Ovary (tissue), 9 donors: ENCODE data around the gene NAV2. TPM values are rescaled to one million over a fixed set of nuclear protein-coding genes. Genes with fewer than 3 reads are reported as not detected.

Experiments
- DNase-seq, 5 donors: peaks; one replicate each; pipeline ENCODE4 v3.0.0-alpha.2; 2019 to 2020
- H3K27ac ChIP-seq, 2 donors: fragments of 200-600 bp; one replicate each; pipeline versions ENCODE4 v1.5.1 to v1.8.0; 2019 to 2022
- H3K27me3 ChIP-seq: fragments of 200-600 bp; one replicate; pipeline ENCODE4 v1.8.0; 2022
- H3K36me3 ChIP-seq: fragments of 200-600 bp; sonication (generic); one replicate; pipeline ENCODE4 v1.5.1; 2019
- H3K4me1 ChIP-seq: one replicate; pipeline ENCODE4 v1.8.1; 2013; ENCODE audit warnings: mild to moderate bottlenecking, moderate library complexity; ENCODE audit not compliant: insufficient read depth
- H3K4me3 ChIP-seq: fragments of 200-600 bp; sonication (generic); one replicate; pipeline ENCODE4 v1.5.1; 2017
- H3K9me3 ChIP-seq, 2 donors: fragments of 200-600 bp in 1 of 2; sonication (generic) in 1 of 2; one replicate each; pipeline versions ENCODE4 v1.5.1 to v1.8.1; 2013 to 2019; ENCODE audit warnings: mild to moderate bottlenecking in 1 of 2, moderate library complexity in 1 of 2
- EP300 ChIP-seq: sonication (generic); formaldehyde crosslinking; IDR thresholded peaks from one replicate; pipeline ENCODE4 v1.6.1; 2017; ENCODE audit warnings: antibody characterized with exemption
- POLR2A ChIP-seq: fragments of 450-650 bp; IDR thresholded peaks from one replicate; pipeline ENCODE4 v1.6.1; 2017; ENCODE audit warnings: antibody characterized with exemption, mild to moderate bottlenecking, moderate library complexity
- WGBS, 3 donors: extraction: QIAGEN DNeasy Blood & Tissue Kit in 1 of 3; methylation state at CpG; one replicate each; pipeline versions ENCODE4 v1.1.5 to v1.1.7; 2013 to 2017; 5-methylcytosine and 5-hydroxymethylcytosine counted together
- intact Hi-C, 4 donors: fragments of 100-400 bp; cut with DNase I; formaldehyde crosslinking; loops; one replicate each; pipeline versions ENCODE4 v1.11.0 to v1.15.1; 2022 to 2023
- polyA plus RNA-seq, 2 donors: library from polyadenylated mRNA; stranded (reverse); fragments of 200-250 nt in 1 of 2; fragments of 350-450 nt in 1 of 2; fragmentation: Illumina TruSeq in 1 of 2; extraction: RNeasy Lipid Tissue Mini Kit (QIAGEN cat#74804) in 1 of 2; gene quantifications; one replicate each; pipeline ENCODE4 v1.2.3, GENCODE V29; 2013 to 2014
- total RNA-seq, 7 donors: library from RNA; depleted of rRNA in 2 of 7; stranded (reverse); fragments of >200 nt in 2 of 7; fragmentation: NEBNext Ultra II Directional in 3 of 7; extraction: Animal tissue kit (Norgen Biotek cat#: 25700) in 3 of 7; gene quantifications; one replicate each; pipeline versions ENCODE4 v1.1.0 to v1.2.4, GENCODE V29; 2016 to 2023
- TF ChIP-seq, protein P1 (sequence below), 3 donors: fragments of 450-650 bp in 2 of 3; fragments of 200-600 bp in 1 of 3; IDR thresholded peaks; one replicate each; pipeline versions ENCODE4 v1.5.1 to v1.8.0; 2016 to 2022; ENCODE audit warnings: antibody characterized with exemption in 3 of 3, mild to moderate bottlenecking in 1 of 3
- donor health status: DM: no; HTN: no; CAD: no; lungs with moderate emphysema.
- donor health status: DM: no; HTN: no; CAD: no.
- donor health status: Bipolar disorder and iron deficiency.
- donor health status: DM: yes; HTN: yes; CAD: no.
- donor health status: DM: no; HTN: no; CAD: no.
- donor health status: DM: yes; HTN: yes; CAD: no.

NAV2 gene
- total and polyA plus RNA-seq, 9 donors = 2.9 to 14.1 (median 7.8) TPM

DNA sequence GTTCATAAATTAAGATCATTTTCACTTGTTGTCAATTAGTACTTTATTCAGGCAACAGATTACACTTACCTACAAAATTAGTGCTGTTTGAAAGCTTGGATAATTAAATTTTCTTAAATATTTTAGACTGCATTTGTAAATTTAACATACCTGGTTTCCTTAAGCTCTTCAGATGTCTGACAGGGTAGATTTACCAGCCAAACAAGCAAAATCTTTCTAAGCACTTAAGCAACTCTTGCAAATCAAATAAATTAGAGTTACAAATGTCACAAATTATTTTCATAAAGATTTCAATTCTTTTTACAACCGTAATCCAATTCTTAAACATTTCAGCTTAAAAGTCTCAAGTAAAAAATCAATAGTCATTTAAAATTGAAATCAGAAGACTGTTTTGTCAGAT, 317.8 kb downstream of the NAV2 start:
- H3K27ac ChIP-seq = no peak overlapping the region
- no peaks in the 10 kb centered on the region for H3K36me3 ChIP-seq
- 67 to 77% (median 74%) methylated on average over 1 of the region's 1 CpG for WGBS, 3 donors
- no peak overlapping the region for H3K4me3 ChIP-seq
- no peaks in the 10 kb centered on the region for H3K27me3 ChIP-seq
- DNase-seq = no peak
- intact Hi-C loops = no loop called here
- peaks cover 9% of the 10 kb centered on the region for H3K4me1 ChIP-seq
- TF ChIP-seq, protein P1, sequence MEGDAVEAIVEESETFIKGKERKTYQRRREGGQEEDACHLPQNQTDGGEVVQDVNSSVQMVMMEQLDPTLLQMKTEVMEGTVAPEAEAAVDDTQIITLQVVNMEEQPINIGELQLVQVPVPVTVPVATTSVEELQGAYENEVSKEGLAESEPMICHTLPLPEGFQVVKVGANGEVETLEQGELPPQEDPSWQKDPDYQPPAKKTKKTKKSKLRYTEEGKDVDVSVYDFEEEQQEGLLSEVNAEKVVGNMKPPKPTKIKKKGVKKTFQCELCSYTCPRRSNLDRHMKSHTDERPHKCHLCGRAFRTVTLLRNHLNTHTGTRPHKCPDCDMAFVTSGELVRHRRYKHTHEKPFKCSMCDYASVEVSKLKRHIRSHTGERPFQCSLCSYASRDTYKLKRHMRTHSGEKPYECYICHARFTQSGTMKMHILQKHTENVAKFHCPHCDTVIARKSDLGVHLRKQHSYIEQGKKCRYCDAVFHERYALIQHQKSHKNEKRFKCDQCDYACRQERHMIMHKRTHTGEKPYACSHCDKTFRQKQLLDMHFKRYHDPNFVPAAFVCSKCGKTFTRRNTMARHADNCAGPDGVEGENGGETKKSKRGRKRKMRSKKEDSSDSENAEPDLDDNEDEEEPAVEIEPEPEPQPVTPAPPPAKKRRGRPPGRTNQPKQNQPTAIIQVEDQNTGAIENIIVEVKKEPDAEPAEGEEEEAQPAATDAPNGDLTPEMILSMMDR (IDR thresholded peaks at IDR 0.05) = no peak
- TF ChIP-seq POLR2A = no peak
- no peak for TF ChIP-seq EP300
- no peaks in the 10 kb centered on the region for H3K9me3 ChIP-seq

DNA sequence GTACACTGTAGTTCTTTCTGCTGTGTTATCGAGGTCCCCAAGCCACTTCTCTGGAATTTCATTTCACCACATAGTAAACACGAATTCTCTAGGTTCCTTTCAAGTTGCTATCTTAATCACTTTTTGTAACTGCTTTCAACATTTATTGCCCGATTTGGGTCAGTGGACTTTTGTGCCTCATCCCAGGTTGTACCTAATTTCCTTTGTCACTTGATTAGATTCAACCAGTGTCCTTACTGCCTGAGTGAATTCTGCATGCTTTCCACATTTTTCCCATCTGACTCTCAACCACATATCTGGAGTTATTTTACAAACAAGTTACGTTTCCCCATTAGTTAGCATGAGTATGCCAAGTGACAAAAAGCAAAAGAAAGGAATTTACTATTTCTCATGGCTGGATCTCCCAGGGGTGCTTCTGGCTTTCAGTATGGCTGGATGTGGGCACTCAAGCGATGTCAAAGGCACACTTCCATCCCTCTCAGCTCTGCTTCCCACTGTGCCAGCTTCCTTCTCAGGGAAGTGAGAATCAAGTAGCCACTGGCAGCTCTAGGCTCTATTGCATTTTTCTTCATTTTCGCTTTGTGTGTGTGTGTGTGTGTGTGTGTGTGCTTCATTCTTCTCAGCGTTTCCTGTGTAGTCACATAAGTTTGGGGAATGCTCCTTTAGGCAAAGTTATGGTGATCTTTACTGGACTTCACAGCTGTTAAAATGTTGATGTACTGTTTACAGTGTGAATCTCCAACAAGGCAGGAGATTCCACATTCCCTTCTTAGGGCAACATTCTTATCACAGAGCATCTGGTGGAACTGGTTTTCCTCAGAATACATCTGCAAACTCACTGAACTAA, 318.7 kb downstream of the NAV2 start:
- H3K36me3 ChIP-seq = no peaks in the 10 kb centered on the region

DNA sequence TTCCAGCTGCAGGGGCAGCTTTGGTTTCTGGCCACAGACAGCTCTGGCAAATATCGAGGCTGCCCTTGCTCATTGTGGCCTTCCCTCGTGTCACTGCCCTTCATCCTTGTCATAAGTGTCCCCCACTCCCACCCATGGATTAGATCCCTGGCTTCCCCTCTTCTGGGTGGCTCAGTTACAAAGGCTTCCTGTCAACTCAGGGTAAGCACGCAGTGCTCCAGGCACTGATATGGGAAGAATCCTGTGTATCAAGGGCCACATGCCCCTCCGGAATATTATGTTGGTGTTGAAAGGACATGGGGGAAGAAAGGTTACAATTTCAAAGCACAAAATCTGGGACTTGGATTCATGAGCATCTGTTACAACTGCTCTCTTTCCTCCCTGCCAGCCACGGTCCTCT, 319.5 kb downstream of the NAV2 start:
- TF ChIP-seq POLR2A = no peak
- TF ChIP-seq, protein P1 (IDR thresholded peaks at IDR 0.05) = no peak
- no peak for TF ChIP-seq EP300
- no peak for DNase-seq
- H3K4me3 ChIP-seq = no peak overlapping the region
- H3K27ac ChIP-seq = no peak overlapping the region
- 59 to 79% (median 76%) methylated on average over 5 of the region's 5 CpGs for WGBS, 3 donors
- peaks cover 9% of the 10 kb centered on the region for H3K4me1 ChIP-seq
- no peaks in the 10 kb centered on the region for H3K27me3 ChIP-seq
- no peaks in the 10 kb centered on the region for H3K36me3 ChIP-seq
- intact Hi-C loops = no loop called here
- H3K9me3 ChIP-seq = no peaks in the 10 kb centered on the region

More for the DNA sequence above, 318.7 kb downstream of the NAV2 start:
- no peak for DNase-seq
- H3K27me3 ChIP-seq = no peaks in the 10 kb centered on the region
- intact Hi-C loops = no loop called here
- no peak overlapping the region for H3K27ac ChIP-seq
- peaks cover 9% of the 10 kb centered on the region for H3K4me1 ChIP-seq
- no peaks in the 10 kb centered on the region for H3K9me3 ChIP-seq
- H3K4me3 ChIP-seq = no peak overlapping the region
- WGBS, 3 donors = 25 to 39% (median 30%) methylated on average over 7 of the region's 7 CpGs
- TF ChIP-seq POLR2A = no peak
- no peak for TF ChIP-seq EP300
- TF ChIP-seq, protein P1 (IDR thresholded peaks at IDR 0.05) = no peak

DNA sequence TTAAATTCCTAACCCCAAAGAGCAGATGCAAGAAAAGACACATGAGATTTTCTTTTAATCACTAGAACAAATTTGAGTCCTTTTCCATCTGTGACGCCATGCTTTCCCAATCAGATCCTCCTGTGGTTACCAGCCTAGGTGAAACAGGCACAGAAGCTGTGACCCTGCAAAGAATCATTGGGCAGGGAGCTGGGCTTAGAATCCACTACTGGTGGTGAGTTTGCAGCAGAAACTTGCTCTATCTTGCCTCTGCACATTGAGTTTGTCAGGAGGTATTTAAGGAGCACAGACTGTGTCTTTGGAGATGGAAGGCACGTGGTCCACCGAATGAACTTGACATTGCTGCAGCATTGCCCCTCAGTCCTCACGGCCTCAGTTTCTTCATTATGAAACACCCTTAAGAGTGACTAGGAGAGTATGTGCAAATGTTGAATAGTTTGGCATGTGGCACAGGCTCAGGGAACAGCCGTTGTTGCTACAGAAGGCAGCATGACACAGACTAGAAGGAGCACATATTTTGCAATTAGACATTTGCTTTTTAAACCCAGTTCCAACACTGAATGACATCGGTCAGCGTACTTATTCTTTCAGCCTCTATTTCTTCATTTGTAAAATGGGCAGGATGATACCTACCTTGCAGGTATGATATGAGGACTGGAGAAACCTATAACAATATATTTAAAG, 320.1 kb downstream of the NAV2 start:
- intact Hi-C loops = no loop called here
- Histone ChIP-seq H3K27me3 (no peaks in the 10 kb centered on the region), H3K27ac (no peak overlapping the region), H3K9me3 (no peaks in the 10 kb centered on the region), H3K4me3 (no peak overlapping the region), H3K36me3 (no peaks in the 10 kb centered on the region), H3K4me1 (peaks cover 9% of the 10 kb centered on the region)
- no peak for DNase-seq
- TF ChIP-seq POLR2A = no peak
- no peak for TF ChIP-seq EP300
- TF ChIP-seq, protein P1 (IDR thresholded peaks at IDR 0.05) = no peak
- WGBS, 3 donors = 80 to 95% (median 95%) methylated on average over 7 of the region's 7 CpGs
